Epithelial cell of prostate (primary cell): Measurements from ENCODE around the gene PSG1.
"Not testable (repeated sequence)": the region's sequence is repeated elsewhere in the genome, so short reads cannot be mapped to it uniquely, and the experiment has no call there.

Experiments used
- DNase-seq: peaks from one replicate; pipeline ENCODE4 v3.0.0-alpha.2; 2011; ENCODE audit warnings: low read depth, low spot score
- H3K27ac ChIP-seq: fragments of 450-650 bp; 2 replicates; pipeline ENCODE4 v1.5.1; 2017; ENCODE audit warnings: mild to moderate bottlenecking

PSG1 gene

GRCh38 chr19:42879613-42880012 lies at the start of gene PSG1:
Gene PSG1, minus strand, starts transcription at chr19:42879713. Its CDS starts 132 bp downstream, at chr19:42879581.
- DNase-seq: no peak
- H3K27ac ChIP-seq: no peak within 1 kb of the TSS

- DNase-seq: no peak
Observed at GRCh38 chr19:42928896-42929295, 49.4 kb upstream of the PSG1 start.

GRCh38 chr19:42926781-42927180 lies 47.3 kb upstream of the PSG1 start:
- no peak for DNase-seq
- no peak overlapping the region for H3K27ac ChIP-seq

More at GRCh38 chr19:42928896-42929295, 49.4 kb upstream of the PSG1 start:
- H3K27ac ChIP-seq: no peak overlapping the region

GRCh38 chr19:42923106-42923505 lies 43.6 kb upstream of the PSG1 start:
- DNase-seq: peak; percentile 48
- H3K27ac ChIP-seq: not testable (repeated sequence)

GRCh38 chr19:42920971-42921370 lies 41.5 kb upstream of the PSG1 start:
- DNase-seq: not testable (repeated sequence)

GRCh38 chr19:42919757-42920079 lies 40.2 kb upstream of the PSG1 start:
- H3K27ac ChIP-seq: no peak overlapping the region
- DNase-seq: no peak

More at GRCh38 chr19:42920971-42921370, 41.5 kb upstream of the PSG1 start:
- H3K27ac ChIP-seq: not testable (repeated sequence)

GRCh38 chr19:42919070-42919756 lies 39.7 kb upstream of the PSG1 start:
- not testable (repeated sequence) for H3K27ac ChIP-seq, DNase-seq

GRCh38 chr19:42918377-42919069 lies 39.0 kb upstream of the PSG1 start:
- DNase-seq, H3K27ac ChIP-seq: not testable (repeated sequence)

GRCh38 chr19:42917634-42918033 lies 38.1 kb upstream of the PSG1 start, which contains the start of gene PSG6:
Gene PSG6, minus strand, starts transcription at chr19:42917894. Its CDS starts 102 bp downstream, at chr19:42917792.
- DNase-seq: not testable (repeated sequence)

GRCh38 chr19:42916931-42917330 lies 37.4 kb upstream of the PSG1 start:
- not testable (repeated sequence) for H3K27ac ChIP-seq

More at GRCh38 chr19:42917634-42918033, 38.1 kb upstream of the PSG1 start, which contains the start of gene PSG6:
- H3K27ac ChIP-seq: not testable (repeated sequence)

GRCh38 chr19:42913516-42913915 lies 34.0 kb upstream of the PSG1 start:
- peak overlapping the region; percentile 39 for H3K27ac ChIP-seq
- DNase-seq: not testable (repeated sequence)

More at GRCh38 chr19:42916931-42917330, 37.4 kb upstream of the PSG1 start:
- DNase-seq: not testable (repeated sequence)

GRCh38 chr19:42912941-42913340 lies 33.4 kb upstream of the PSG1 start:
- H3K27ac ChIP-seq: peak overlapping the region; percentile 39
- not testable (repeated sequence) for DNase-seq

- DNase-seq, H3K27ac ChIP-seq: not testable (repeated sequence)
Observed at GRCh38 chr19:42911731-42912130, 32.2 kb upstream of the PSG1 start.

GRCh38 chr19:42906162-42906561 lies 26.6 kb upstream of the PSG1 start:
- not testable (repeated sequence) for DNase-seq, H3K27ac ChIP-seq

GRCh38 chr19:42900561-42900960 lies 21.0 kb upstream of the PSG1 start:
- not testable (repeated sequence) for H3K27ac ChIP-seq, DNase-seq

GRCh38 chr19:42899674-42900073 lies 20.2 kb upstream of the PSG1 start:
- DNase-seq: not testable (repeated sequence)
- H3K27ac ChIP-seq: peak overlapping the region; percentile 89

GRCh38 chr19:42899110-42899509 lies 19.6 kb upstream of the PSG1 start:
- not testable (repeated sequence) for DNase-seq

GRCh38 chr19:42898656-42899055 lies 19.1 kb upstream of the PSG1 start:
- DNase-seq: not testable (repeated sequence)
- peak overlapping the region; percentile 89 for H3K27ac ChIP-seq

More at GRCh38 chr19:42899110-42899509, 19.6 kb upstream of the PSG1 start:
- H3K27ac ChIP-seq: peak overlapping the region; percentile 89

- DNase-seq: peak; percentile 90
- peak overlapping the region; percentile 89 for H3K27ac ChIP-seq
Observed at GRCh38 chr19:42897729-42898128, 18.2 kb upstream of the PSG1 start.

- DNase-seq: not testable (repeated sequence)
- peak overlapping the region; percentile 92 for H3K27ac ChIP-seq
Observed at GRCh38 chr19:42890446-42890845, 10.9 kb upstream of the PSG1 start.

GRCh38 chr19:42887876-42888445 lies 8.4 kb upstream of the PSG1 start:
- H3K27ac ChIP-seq: peak overlapping the region; percentile 92
- not testable (repeated sequence) for DNase-seq
